HG03558 (cell line): ENCODE results near the gene SYNDIG1.

Source experiments
- ATAC-seq: cut with Tn5 transposase; IDR thresholded peaks from one replicate; pipeline ENCODE4 v1.9.1; 2021; ENCODE audit warnings: moderate number of reproducible peaks; ENCODE audit not compliant: unreplicated experiment; ENCODE audit errors: extremely low read depth

SYNDIG1 gene

DNA sequence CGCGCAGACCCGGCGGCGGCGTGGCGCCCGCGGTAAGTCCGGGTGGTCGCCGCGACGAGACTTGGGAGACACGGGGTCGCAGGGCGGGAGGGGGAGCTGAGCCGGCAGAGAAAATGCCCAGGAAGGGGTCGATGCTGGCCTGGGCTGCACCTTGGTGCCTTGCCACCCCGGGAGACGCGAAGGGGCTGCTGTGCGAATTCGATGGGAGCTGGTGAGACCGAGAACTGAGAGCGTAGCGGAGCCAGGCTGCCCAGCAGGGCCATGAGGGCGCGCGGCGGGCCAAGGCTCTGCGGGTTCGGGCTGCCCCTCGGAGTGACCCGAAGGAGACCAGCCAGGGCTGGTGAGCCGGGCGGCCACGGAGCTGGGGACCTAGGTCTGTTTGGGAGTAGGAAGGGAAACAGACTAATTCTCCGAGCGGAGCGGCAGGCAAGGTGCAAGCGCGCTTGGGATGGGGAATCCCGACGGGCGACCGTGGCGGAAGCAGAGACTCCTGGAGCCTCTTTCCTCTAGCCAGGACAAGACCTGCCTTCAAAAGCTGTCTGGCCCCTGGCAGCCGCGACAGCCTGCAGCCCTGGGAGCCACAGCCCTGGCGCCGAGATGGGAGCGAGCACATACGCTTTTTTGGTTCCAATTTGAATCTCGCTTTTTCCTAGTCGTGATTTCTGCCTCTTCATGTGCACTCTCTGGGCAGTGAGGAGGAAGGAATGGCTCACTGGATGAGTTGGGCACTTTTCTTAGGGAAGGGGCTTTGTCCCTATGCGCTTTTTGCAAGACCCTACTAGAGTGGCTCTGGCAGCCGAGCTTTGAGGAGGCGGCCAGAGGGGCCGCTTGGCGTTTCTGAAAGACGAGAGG is 691 bp downstream of the SYNDIG1 start:
- no peak for ATAC-seq

DNA sequence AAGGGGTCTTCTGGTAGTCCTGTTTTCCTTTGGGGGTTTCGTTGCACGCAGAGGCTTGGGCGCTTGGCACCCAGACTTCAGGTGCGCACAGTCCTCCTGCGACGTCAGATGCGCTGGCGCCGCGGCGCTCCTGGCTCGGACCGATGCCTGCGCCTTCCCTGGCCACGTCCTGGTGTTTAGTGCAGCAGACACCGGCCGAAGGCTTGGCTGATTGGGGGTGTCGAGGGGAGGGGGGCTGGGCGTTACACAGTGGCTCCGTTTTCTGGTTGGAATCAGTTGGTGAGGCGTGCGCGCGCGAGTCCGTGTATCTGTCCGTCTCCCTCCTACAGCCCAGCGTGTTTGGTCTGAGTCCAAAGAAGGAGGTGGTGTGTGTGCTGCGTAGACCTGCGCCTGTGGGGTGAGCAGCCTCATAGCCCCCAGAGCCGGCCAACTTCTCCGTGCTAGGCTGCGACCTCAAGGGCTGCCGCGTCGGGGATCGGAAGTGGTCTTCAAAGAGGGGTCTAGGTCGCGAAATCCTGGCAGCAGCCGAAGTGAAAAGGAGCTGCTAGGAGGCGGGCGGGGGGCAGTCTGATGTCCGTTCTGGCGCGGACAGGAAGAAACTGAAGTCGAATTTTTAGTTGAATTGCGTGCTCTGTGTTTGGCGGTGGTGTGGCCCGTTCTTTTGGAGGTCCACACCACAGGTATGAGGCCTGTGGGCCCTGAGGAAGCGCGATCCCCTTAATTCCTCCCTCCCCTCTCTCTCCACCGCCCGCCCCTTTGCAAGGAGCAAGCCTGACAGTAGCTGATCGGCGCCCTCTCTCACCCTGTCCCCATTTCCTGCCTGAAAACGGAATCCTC is 1.5 kb downstream of the SYNDIG1 start:
- ATAC-seq = no peak

DNA sequence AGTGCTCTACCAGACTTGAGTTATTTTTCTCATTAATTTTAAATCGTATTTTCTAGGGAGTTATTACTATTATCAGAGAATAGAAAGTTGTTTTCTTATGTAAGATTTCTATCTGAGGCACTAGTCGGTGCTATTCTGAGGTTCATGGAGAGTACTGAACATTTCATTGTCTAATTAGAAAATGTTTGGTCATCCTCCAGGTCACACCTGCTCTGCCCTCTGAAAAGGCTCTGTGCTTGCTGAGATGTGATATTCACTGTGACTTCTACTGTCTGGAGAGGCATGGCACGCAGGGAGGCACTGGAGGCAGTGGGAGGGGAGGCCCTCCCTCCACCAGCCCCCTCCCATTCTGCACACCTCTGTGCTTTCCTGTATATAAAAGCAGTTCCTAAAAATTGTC is 3.0 kb downstream of the SYNDIG1 start:
- no peak for ATAC-seq

DNA sequence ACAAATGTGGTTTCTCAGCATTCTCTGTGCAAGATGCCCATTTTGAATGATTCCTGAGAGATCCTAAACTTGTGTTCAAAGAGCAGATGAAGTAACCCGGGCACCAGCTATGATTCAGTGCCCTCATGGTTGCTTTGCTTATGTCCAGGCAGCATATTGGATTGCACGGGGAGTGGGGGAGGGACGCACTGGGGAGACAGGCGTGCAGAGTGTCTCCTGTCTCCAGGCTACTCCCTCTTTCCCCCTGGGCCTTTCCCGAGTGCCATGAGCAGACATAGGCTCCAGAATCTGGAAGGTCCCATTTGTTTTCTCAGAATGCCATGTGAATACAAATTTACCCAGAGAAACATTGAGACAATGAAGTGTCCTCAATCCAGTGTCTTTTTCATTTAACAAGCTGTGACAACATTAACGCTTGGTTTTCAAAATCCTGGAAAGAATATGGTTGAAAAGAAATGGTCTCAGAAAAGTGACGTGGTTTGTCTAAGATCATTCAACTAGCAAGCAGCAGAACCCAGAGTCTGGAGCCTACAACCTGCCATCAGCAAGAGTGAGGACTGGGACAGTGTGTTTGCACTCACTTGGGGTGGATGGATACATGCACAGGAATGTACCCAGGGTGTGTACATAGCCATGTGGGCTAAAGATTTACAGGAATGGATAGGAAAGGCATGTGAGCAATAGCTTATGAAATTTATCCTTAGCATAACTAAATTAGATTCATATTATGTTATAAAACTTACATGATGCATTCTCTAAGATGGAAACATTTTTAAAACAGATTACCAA is 4.2 kb downstream of the SYNDIG1 start:
- ATAC-seq = no peak

DNA sequence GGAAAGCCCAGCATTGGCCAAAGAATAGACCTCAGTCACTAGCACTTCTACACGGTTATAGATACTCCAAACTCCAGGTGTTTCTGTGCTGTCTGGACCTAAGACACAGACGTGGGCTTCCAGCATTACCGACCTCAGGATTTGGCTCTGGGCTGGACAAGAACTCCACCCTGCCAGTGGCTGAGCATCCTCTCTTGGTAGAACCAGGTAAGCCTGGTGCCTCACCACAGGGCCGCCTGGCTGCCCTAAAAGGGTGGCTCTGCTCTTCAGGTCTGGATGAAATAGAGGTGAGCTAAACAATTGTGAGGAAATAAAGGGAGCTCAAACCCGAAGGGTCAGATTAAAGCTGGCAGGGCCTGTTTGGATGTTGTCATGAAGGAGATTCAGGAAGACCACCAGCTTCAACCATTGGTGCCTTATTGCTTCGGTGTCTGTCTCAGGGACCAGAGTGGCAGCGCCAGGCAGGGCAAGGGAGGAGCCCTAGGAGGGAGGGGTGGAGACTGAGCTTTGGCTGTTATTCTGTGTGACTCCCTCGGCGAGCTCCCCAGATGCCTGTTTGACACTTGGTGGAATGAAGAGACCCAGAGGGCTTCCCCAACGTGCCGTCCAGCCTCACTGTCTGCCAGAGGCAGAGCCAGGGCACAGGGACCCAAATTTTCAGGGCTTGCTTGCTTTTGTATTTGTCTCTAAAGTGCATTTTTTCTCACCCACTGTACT is 8.6 kb downstream of the SYNDIG1 start:
- no peak for ATAC-seq

DNA sequence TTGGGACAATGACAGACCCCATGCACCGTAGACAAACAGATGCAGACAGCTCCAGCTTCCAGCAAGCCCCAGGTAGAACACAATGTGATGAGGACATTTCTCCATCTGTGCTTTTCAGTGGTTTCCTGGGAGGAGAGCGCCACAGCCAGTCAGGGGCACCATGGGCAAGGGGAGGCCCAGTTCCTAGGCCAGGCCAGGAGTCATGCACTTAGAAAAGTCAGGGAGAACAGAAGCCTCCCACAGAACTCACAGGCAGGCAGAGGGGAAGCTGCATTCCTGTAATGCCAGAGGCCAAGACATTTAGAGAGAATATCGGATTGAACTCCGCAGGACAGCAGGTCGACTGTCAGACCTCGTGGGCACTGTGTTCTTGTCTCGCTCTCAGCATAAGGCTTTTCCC is 9.2 kb downstream of the SYNDIG1 start:
- no peak for ATAC-seq

DNA sequence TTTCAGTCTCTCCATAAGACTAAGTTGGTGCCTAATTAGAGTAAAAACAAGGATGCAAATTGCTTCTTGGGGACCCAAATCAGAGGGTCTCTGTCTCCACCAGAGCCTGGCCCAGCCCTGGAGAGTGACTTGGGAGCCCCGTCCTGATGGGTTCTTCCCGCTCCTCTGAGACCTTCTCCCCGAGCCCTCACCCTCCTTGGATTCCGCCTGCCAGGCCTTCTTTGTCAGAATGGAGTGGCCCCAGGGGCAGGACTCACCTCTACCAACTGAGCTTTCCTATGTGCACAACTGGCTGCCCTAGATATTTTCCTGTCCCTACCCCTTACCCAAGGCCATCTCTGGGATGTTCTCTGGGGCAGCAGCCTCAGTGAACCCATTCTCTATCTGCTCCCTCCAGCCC is 9.7 kb downstream of the SYNDIG1 start:
- no peak for ATAC-seq

DNA sequence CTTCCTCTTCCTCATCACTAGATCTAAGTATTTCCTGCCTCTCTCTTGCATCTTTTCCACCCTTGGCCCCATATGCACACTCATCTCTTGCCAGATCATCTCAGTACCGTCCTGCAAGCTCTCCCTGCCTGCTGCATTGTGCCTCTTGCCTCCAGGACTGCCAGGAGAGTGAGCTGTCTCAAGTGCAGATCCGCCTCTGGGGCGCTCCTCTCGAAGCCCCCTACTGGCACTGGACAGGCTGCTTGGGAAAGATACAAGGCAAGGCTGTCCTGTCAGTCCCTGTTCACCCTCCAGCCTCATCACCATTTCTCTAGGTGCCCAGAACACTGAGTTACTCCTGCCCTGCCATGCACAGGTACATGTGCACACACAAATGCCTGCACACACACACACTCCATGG is 10.2 kb downstream of the SYNDIG1 start:
- ATAC-seq = no peak

DNA sequence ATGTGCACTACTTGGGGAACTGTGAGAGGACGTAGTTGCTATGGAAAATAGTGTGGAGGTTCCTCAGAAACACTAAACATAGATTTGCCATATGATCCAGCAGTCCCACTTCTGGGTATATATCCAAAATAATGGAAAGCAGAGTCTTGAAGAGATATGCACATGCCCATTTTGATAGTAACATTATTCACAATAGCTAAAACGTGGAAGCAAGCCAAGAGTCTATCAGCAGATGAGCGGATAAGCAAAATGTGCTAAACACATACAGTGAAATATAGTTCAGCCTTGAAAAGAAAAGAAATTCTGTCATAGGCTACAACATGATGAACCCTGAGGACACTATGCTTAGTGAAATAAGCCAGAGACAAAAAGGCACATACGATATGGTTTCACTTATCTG is 11.1 kb downstream of the SYNDIG1 start:
- ATAC-seq = no peak

DNA sequence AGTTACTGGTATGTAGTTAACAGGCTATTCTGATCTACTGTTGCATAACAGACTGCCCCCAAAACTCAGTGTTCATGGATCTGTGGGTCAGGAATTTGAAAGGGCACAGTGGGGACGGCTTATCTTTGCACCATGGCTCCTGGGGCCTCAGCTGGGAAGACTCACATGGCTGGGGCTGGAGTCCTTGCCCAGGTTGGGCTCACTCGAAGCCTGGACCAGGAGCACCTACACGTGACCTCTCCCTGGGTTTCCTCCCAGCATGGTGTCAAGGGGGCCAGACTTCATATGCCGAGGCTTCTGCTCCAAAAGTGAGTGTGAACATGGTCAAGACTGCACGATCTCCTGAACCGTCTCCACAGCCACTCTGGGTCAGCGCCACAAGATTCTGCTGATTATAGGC is 11.7 kb downstream of the SYNDIG1 start:
- no peak for ATAC-seq

DNA sequence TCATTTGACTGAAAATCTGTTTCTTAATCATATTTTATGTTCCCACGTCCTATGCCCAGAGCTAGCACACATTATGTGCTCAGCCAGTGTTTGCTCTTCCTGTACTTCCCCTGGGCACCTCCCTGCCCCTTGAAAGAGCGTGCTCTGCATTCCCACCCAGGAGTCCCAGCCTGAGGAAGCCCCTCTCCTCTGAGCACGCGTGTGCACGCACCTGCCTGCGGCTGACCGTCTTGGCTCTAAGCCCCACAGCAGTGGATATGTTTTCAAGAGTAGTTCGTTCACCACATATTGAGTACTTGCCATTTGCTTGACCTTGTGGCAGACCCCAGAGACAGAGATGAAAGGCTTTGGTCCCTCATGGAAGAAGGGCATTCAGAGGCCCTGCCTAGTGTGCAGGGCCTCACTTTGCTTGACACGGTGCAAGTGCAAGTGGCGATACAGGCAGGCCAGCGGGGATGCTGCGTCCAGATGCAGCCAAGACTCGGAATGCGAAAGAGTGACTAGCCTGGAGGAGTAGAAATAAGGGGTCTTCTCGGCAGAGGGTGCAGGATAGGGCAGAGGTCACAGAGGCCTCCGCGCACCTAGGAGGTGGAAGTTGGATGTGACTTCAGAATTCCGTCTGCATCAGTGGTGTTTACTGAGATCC is 14.1 kb downstream of the SYNDIG1 start:
- no peak for ATAC-seq

DNA sequence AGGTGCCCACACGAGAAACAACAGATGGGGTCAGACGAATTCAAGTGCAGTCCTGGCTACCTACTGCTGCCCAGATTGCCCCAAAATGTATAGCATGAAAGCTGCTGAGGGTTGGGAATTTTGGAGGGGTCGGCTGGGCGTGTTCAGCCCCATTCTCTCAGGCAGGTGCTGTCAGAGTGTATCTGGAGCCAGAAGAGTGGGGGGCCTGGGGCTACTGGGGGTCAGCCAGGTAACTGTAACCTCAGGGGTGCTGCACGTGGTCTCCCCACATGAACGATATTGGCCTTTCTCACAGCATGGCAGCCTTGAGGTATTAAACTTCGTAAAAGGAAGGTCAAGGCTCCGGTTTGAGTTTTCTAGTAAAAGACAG is 14.6 kb downstream of the SYNDIG1 start:
- no peak for ATAC-seq

DNA sequence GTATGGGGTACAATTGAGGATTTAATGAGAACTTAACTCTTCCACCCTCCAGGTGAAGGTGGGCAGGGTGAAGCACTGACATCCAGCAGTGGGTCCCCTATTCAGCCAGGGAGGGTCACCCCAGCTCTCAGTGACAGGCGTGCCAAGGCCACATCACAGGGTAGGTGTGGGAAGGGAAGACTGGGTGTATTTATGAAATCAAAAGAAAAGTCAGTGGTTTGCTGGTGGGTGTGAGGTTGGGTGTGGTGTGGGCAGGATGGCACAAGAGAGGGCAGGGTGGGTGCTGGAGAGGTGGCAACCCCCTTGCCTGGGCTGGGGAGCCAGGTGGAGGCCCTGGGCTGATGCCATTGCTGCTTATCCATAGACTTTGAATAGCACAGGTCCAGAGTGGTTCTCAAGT is 16.6 kb downstream of the SYNDIG1 start:
- ATAC-seq = no peak

DNA sequence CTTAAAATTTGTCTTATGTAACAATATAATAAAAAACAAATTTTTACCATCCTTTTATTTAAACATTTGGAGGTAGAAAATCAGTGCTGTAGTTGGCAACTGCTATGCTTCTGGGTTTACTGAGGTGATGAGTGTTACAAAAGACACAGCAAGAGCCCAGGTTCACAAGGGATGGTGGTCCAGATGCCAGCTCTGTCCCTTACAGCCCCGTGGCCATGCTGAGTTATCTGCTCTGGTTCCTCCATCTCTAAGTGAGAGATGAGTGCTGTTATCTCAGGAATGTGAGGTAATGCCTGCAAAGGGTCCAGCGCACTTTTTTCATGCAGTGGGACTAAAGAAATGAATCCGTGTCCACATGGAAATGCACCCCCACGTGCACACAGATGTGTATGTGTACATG is 17.8 kb downstream of the SYNDIG1 start:
- no peak for ATAC-seq

DNA sequence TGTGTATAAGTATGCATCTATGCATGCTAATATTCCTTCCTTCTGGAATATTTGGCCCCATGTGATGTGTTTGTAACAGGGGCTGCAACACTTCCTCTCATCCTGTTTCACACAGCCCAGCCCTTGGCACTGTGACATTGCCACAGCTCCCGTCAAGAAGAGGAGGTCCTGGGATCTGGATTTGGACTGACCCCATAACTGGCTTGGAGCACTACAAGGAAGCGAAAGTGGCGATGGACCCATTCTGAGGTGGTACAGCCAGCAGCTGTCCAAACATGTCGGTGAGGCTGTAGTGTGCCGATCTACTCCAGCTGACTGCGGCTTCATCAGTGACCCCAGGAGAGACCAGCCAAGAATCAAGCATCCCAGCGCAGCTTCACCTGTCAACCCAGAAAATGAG is 18.2 kb downstream of the SYNDIG1 start:
- no peak for ATAC-seq

DNA sequence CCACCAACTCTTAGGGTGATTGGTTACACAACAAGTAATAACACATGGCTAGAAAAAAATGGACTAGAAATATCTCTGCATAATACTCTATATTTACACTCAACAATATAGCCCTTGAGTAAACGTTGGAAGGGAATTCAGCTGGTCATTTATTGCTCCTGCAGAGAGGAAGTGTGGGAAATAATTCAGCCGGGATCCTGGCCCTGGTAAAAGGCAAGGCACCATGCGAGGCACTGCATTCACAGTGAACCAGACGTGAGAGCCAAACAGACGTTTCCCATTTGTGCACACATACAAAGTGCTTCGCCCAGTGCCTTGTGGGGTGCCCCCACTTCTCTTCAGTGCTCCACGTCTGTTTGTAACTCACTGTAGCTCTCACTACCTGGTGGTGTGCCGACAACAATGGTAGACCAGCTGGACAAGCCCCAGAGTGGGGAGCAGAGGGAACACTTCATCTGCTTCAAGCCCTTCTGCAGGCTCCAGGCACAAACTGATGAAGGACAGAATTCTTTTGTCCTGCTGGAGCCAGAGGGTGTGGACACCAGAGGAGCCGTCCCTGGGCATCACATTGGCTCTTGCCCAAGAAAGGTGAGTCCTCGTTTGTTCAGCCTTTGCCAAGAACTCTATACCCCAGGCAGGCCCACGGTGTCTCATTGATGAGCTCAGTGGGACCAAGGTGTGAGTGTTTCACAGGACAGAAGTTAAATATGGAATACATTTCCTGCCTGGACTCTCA is 18.8 kb downstream of the SYNDIG1 start:
- ATAC-seq = no peak

DNA sequence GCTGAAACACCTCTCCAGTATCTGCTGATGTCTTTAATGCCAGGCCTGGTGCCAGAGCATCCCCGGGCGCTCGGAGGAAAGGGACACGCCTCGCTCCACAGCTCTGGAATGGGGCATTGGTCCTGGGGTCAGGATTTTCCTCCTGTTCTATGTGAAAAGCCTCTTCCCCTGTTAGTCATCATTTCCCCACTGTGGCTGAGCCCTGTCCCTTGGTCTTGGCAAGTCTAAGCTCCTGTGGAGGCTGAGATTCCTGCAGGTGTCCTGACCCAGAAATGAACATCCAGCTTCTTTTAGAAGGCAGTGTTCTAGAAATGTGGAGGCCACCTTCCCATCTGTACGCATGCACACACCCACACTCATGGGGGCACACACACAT is 19.4 kb downstream of the SYNDIG1 start:
- ATAC-seq = no peak

DNA sequence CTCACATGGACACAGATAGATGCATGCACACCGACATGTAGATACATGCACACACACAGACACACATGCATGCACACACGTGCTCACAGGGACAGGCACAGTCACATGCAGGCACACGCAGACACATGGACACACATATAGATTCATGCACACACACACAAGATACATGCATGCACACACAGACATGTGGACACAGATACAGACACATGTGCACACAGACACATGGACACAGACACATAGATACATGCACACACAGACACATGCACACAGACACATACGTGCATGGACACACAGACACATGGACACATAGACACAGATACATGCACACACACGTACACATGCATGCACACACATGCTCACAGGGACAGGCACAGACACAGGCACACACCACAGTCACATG is 19.8 kb downstream of the SYNDIG1 start:
- ATAC-seq = no peak

DNA sequence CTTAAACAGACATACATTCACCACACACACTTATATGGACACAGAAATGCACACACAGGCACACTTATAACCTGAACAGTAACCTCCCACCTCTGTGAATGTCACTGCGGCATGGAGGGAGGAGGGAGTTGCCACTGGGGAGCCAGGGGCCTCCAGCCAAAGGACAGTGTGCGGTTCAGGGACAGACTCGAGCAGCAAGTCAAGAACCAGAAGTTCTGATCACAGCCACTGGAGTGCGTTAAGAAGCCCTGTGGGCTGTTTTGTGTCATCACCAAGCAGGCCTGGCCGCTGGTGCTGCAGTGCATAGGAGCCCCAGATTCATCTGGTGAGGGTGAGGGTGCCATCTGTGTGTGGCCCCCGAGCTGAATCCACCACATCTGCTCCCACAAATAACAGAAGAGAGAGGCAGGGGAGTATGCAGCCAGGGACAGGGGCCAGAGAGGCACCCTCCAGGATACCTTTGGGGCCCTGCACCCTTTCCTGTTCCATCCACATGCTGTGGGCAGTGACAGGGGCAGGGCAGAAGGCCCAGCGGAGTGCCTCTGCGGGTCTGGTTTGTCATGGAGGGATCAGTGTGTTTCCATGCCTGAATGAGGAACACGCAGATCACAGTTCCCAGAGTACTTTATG is 20.3 kb downstream of the SYNDIG1 start:
- ATAC-seq = no peak
